Measurements from ENCODE around the gene LUZP4.
"Not testable (repeated sequence)": the region's sequence is repeated elsewhere in the genome, so short reads cannot be mapped to it uniquely, and the experiment has no call there.

The LUZP4 gene

GRCh38 chrX:115337491-115338144, 48.1 kb downstream of the LUZP4 start:
- H3K4me3 ChIP-seq (ENCODE audit: low read depth, low read length), result no peak overlapping the region
- TF ChIP-seq CTCF (IDR thresholded peaks at IDR 0.05; ENCODE audit: borderline replicate concordance, insufficient read depth, low read depth, low read length), result no peak

- no peak for TF ChIP-seq CTCF (IDR thresholded peaks at IDR 0.05; ENCODE audit: borderline replicate concordance, insufficient read depth, low read depth, low read length)
- H3K4me3 ChIP-seq (ENCODE audit: low read depth, low read length), result no peak overlapping the region
Measured at GRCh38 chrX:115339441-115340025, 50.0 kb downstream of the LUZP4 start.

- no peak for TF ChIP-seq CTCF (IDR thresholded peaks at IDR 0.05; ENCODE audit: borderline replicate concordance, insufficient read depth, low read depth, low read length)
Measured at GRCh38 chrX:115341421-115341820, 51.9 kb downstream of the LUZP4 start.

GRCh38 chrX:115344885-115345614, 55.5 kb downstream of the LUZP4 start:
- TF ChIP-seq CTCF (IDR thresholded peaks at IDR 0.05; ENCODE audit: borderline replicate concordance, insufficient read depth, low read depth, low read length), result no peak
- no peak overlapping the region for H3K4me3 ChIP-seq (ENCODE audit: low read depth, low read length)

More at GRCh38 chrX:115341421-115341820, 51.9 kb downstream of the LUZP4 start:
- H3K4me3 ChIP-seq (ENCODE audit: low read depth, low read length), result no peak overlapping the region

GRCh38 chrX:115345615-115346014, 56.1 kb downstream of the LUZP4 start:
- no peak for TF ChIP-seq CTCF (IDR thresholded peaks at IDR 0.05; ENCODE audit: borderline replicate concordance, insufficient read depth, low read depth, low read length)
- H3K4me3 ChIP-seq (ENCODE audit: low read depth, low read length), result no peak overlapping the region

- not testable (repeated sequence) for H3K4me3 ChIP-seq (ENCODE audit: low read depth, low read length)
Measured at GRCh38 chrX:115346738-115347137, 57.2 kb downstream of the LUZP4 start.

- H3K4me3 ChIP-seq (ENCODE audit: low read depth, low read length), result no peak overlapping the region
- TF ChIP-seq CTCF (IDR thresholded peaks at IDR 0.05; ENCODE audit: borderline replicate concordance, insufficient read depth, low read depth, low read length), result no peak
Measured at GRCh38 chrX:115348446-115349225, 59.1 kb downstream of the LUZP4 start.
